ENCODE results near the gene CLEC16A.
"Not testable (repeated sequence)": the region's sequence is repeated elsewhere in the genome, so short reads cannot be mapped to it uniquely, and the experiment has no call there.

Gene CLEC16A

GRCh38 chr16:10923650-10924214 is 20.6 kb upstream of the CLEC16A start:
- DNase-seq: no peak

GRCh38 chr16:10925285-10925684 is 19.1 kb upstream of the CLEC16A start:
- not testable (repeated sequence) for DNase-seq

- no peak for DNase-seq
These were observed 18.3 kb upstream of the CLEC16A start for GRCh38 chr16:10926094-10926493.

GRCh38 chr16:10926867-10927266 is 17.5 kb upstream of the CLEC16A start:
- no peak for DNase-seq

- no peak for DNase-seq
These were observed 16.8 kb upstream of the CLEC16A start for GRCh38 chr16:10927497-10928112.

GRCh38 chr16:10929097-10929496 is 15.3 kb upstream of the CLEC16A start:
- DNase-seq: not testable (repeated sequence)

- DNase-seq: no peak
These were observed 14.3 kb upstream of the CLEC16A start for GRCh38 chr16:10929853-10930754.

GRCh38 chr16:10930755-10931093 is 13.6 kb upstream of the CLEC16A start:
- DNase-seq: no peak

GRCh38 chr16:10931134-10931533 is 13.2 kb upstream of the CLEC16A start:
- DNase-seq: no peak

GRCh38 chr16:10931977-10932632 is 12.3 kb upstream of the CLEC16A start:
- no peak for DNase-seq

- DNase-seq: no peak
These were observed 11.2 kb upstream of the CLEC16A start for GRCh38 chr16:10932959-10933710.

GRCh38 chr16:10933865-10934264 is 10.5 kb upstream of the CLEC16A start:
- DNase-seq: no peak

GRCh38 chr16:10934325-10935107 is 9.8 kb upstream of the CLEC16A start:
- no peak for DNase-seq

GRCh38 chr16:10935226-10935915 is 9.0 kb upstream of the CLEC16A start:
- no peak for DNase-seq

- DNase-seq: no peak
These were observed 7.9 kb upstream of the CLEC16A start for GRCh38 chr16:10936272-10936984.

- DNase-seq: no peak
These were observed 7.1 kb upstream of the CLEC16A start for GRCh38 chr16:10937068-10937859.

- DNase-seq: peak in 1 of 2 experiments; percentile 43
These were observed 6.0 kb upstream of the CLEC16A start for GRCh38 chr16:10938321-10938720.

GRCh38 chr16:10938796-10939648 is 5.3 kb upstream of the CLEC16A start:
- no peak for DNase-seq
